ENCODE data around the gene JAML.

The JAML gene

GRCh38 chr11:118215262-118215661, 9.5 kb downstream of the JAML start:
- DNase-seq, result no peak

GRCh38 chr11:118214210-118214914, 10.4 kb downstream of the JAML start:
- peak; percentile 90 to 93 (median 92) for DNase-seq

GRCh38 chr11:118213781-118214180, 11.0 kb downstream of the JAML start:
- no peak for DNase-seq

GRCh38 chr11:118213201-118213600, 11.6 kb downstream of the JAML start:
- DNase-seq, result no peak

GRCh38 chr11:118212781-118213191, 12.0 kb downstream of the JAML start:
- DNase-seq, result peak; percentile 56 to 59 (median 59)

GRCh38 chr11:118212131-118212725, 12.6 kb downstream of the JAML start:
- no peak for DNase-seq

- DNase-seq, result no peak
Observed at GRCh38 chr11:118211006-118211405, 13.8 kb downstream of the JAML start.

GRCh38 chr11:118210323-118210722, 14.5 kb downstream of the JAML start:
- no peak for DNase-seq

GRCh38 chr11:118209033-118209432, 15.8 kb downstream of the JAML start:
- DNase-seq, result no peak

GRCh38 chr11:118207079-118207478, 17.7 kb downstream of the JAML start:
- no peak for DNase-seq

GRCh38 chr11:118206391-118207031, 18.3 kb downstream of the JAML start:
- DNase-seq, result peak; percentile 58 to 67 (median 64)

- no peak for DNase-seq
Observed at GRCh38 chr11:118205606-118206378, 19.0 kb downstream of the JAML start.

- DNase-seq, result no peak
Observed at GRCh38 chr11:118202599-118203422, 22.0 kb downstream of the JAML start.

GRCh38 chr11:118201966-118202365, 22.8 kb downstream of the JAML start:
- no peak for DNase-seq

GRCh38 chr11:118200901-118201680, 23.7 kb downstream of the JAML start:
- peak in 1 of 3 donors; percentile 14 for DNase-seq

GRCh38 chr11:118200497-118200896, 24.3 kb downstream of the JAML start:
- peak in 1 of 3 donors; percentile 11 for DNase-seq

- DNase-seq, result peak in 1 of 3 donors; percentile 5
Observed at GRCh38 chr11:118199135-118199534, 25.7 kb downstream of the JAML start.

GRCh38 chr11:118198370-118198769, 26.4 kb downstream of the JAML start:
- DNase-seq, result peak; percentile 83 to 90 (median 88)

GRCh38 chr11:118194835-118195627, 29.8 kb downstream of the JAML start:
- peak in 1 of 3 donors; percentile 17 for DNase-seq

GRCh38 chr11:118193910-118194566, 30.8 kb downstream of the JAML start:
- DNase-seq, result peak in 1 of 3 donors; percentile 14
